GM13977 (cell line): ENCODE measurements around the gene ATPAF1.
"Not testable (repeated sequence)": the region's sequence is repeated elsewhere in the genome, so short reads cannot be mapped to it uniquely, and the experiment has no call there.

ENCODE experiments used
- DNase-seq: peaks from one replicate; pipeline ENCODE4 v3.0.0; 2012; ENCODE audit warnings: low spot score
- CTCF ChIP-seq: IDR thresholded peaks from 2 replicates; pipeline ENCODE4 v1.5.1; 2012; ENCODE audit warnings: mild to moderate bottlenecking, control low read depth; ENCODE audit not compliant: insufficient read depth; ENCODE audit errors: extremely low read depth, missing control alignments
- in situ Hi-C: fragments of 300-500 bp; cut with MboI; formaldehyde crosslinking; loops from one replicate; pipeline ENCODE4 v1.12.0; 2022; ENCODE audit warnings: low sequenced_read_pairs, low pct_unique_long_range_greater_than_20kb, mixed read lengths, inconsistent platforms; ENCODE audit not compliant: unreplicated experiment

Gene ATPAF1

DNA sequence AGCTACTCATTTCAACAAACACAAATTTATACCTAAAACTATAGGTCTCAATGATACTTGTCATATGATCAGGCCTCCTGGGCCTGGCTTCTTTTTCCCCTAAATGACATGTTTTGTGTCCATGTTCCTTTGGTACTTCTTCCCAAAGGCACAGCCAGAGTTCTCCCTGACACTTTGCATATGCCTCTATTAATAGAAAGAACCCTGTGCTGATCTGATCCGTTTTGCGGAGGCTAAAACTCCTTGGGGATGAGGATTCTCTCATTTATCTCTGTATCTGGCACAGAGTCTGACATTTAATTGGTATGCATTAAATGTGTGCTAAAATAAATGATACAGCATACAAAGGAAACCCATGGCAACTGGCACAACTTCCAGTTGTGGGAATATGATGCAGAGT lies 11.5 kb downstream of the ATPAF1 start:
- in situ Hi-C loops = no loop called here
- no peak for TF ChIP-seq CTCF
- DNase-seq = no peak

- in situ Hi-C loops = no loop called here
- no peak for DNase-seq
- TF ChIP-seq CTCF = no peak
Measured at GRCh38 chr1:46655848-46656247, 12.3 kb downstream of the ATPAF1 start.

DNA sequence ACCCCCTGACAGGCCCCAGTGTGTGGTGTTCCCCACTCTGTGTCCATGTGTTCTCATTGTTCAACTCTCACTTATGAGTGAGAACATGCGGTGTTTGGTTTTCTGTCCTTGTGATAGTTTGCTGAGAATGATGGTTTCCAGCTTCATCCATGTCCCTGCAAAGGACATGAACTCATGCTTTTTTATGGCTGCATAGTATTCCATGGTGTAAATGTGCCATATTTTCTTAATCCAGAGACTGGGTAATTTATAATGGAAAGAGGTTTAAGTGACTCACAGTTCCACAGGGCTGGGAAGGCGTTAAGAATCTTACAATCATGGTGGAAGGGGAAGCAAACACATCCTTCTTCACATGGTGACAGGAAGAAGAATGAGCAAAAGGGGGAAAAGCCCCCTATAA lies 13.5 kb downstream of the ATPAF1 start:
- DNase-seq, in situ Hi-C loops: not testable (repeated sequence)

GRCh38 chr1:46654012-46654411 lies 14.2 kb downstream of the ATPAF1 start:
- in situ Hi-C loops = no loop called here
- DNase-seq = no peak
- TF ChIP-seq CTCF = no peak

GRCh38 chr1:46653405-46653958 lies 14.7 kb downstream of the ATPAF1 start:
- no peak for DNase-seq
- no peak for TF ChIP-seq CTCF
- in situ Hi-C loops = no loop called here

DNA sequence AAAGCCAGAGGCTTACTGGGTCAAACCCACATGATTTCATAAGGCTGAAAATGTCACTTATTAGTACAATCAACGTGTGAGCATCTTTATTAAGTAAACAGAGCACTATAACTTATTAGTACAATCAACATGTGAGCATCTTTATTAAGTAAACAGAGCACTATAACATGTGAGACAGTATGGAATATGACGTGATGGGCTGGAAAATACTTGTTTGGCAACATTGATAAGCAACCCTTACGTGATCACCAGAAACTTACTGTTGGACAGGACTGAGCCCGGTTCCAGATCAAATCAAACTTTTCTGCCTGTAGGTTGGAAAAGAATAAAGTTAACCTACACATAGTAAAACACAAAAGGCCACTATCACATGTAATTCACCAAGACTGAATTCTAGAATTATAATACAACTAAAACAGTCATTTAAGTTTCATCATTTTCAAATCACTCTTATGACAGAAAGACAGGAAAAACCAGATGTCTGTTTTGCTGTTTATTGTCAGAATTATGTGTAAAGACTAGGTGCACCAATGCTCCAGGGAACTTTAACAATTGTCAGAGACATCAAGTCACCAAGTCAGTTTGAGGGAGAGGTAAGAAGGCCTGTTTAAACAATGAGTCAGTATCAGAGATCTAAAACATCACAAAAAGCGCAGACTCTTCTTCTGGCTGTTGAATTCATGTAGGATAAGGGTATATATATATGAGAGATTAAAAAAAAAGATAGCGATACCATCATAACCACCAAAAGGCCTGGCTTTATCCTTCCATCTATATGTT lies 15.7 kb downstream of the ATPAF1 start:
- no peak for TF ChIP-seq CTCF
- in situ Hi-C loops = no loop called here
- no peak for DNase-seq

DNA sequence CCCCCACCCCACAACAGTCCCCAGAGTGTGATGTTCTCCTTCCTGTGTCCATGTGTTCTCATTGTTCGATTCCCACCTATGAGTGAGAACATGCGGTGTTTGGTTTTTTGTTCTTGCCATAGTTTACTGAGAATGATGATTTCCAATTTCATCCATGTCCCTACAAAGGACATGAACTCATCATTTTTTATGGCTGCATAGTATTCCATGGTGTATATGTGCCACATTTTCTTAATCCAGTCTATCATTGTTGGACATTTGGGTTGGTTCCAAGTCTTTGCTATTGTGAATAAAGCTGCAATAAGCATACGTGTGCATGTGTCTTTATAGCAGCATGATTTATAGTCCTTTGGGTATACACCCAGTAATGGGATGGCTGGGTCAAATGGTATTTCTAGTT lies 17.0 kb downstream of the ATPAF1 start:
- DNase-seq, in situ Hi-C loops: not testable (repeated sequence)
